HCT116 (cell line): ENCODE measurements around the gene MICAL3. TPM values are rescaled to one million over a fixed set of nuclear protein-coding genes. Genes with fewer than 3 reads are reported as not detected.

Experiments used
- ATAC-seq: fragments of 200-7000 bp; cut with Tn5 transposase; 2 replicates; pipeline ENCODE4 v1.9.1; 2020; ENCODE audit warnings: mild to moderate bottlenecking, moderate library complexity
- BruUV-seq: library from RNA; stranded (reverse); fragments of 400-500 nt; replicated peaks from 2 replicates; lab custom pipeline; 2021; lab: Mats Ljungman, UMichigan
- CTCF ChIA-PET: fragments of 300-600 bp; sonication (Branson Sonifier 250); formaldehyde crosslinking; loops from one replicate; lab custom pipeline; 2021; ENCODE audit warnings: antibody characterized with exemption; lab: Charles Lee
- POLR2A ChIA-PET: fragments of 300-600, 350-600 bp; sonication (Branson Sonifier 250); formaldehyde crosslinking; loops from one replicate; lab custom pipeline; 2021; ENCODE audit warnings: antibody characterized with exemption; lab: Charles Lee
- RAD21 ChIA-PET, 2 experiments: fragments of 300-600 bp; sonication (Branson Sonifier 250); formaldehyde crosslinking; loops; one replicate each; lab custom pipeline; 2023; ENCODE audit warnings: low total read pairs in 2 of 2; ENCODE audit not compliant: uncharacterized antibody in 2 of 2, unreplicated experiment in 2 of 2, low non-redundant PET in 1 of 2; lab: Charles Lee
- DNase-seq: peaks from one replicate; pipeline ENCODE4 v3.0.0-alpha.2; 2010; ENCODE audit warnings: low read depth, low spot score
- H2AFZ ChIP-seq: fragments of 200-600 bp; shearing (Covaris generic), sonication (generic); 2 replicates; pipeline ENCODE4 v1.6.1; 2017; ENCODE audit warnings: low read depth, mixed run types, mixed read lengths, antibody characterized with exemption, low read length; ENCODE audit not compliant: poor library complexity, severe bottlenecking
- H3K27ac ChIP-seq: 2 replicates; pipeline ENCODE4 v1.5.1; 2012; ENCODE audit warnings: low read depth, low read length
- H3K27me3 ChIP-seq: fragments of 200-600 bp; sonication (generic); 2 replicates; pipeline ENCODE4 v1.6.1; 2016; ENCODE audit warnings: mixed run types, low read length, mixed read lengths; ENCODE audit not compliant: insufficient read depth
- H3K36me3 ChIP-seq, 2 experiments: fragments of 200-500 bp in 1 of 2; fragments of 200-600 bp in 1 of 2; sonication (Bioruptor generic) in 1 of 2; sonication (generic) in 1 of 2; 2 replicates each; pipeline versions ENCODE4 v1.5.1 to v1.6.1; 2014 to 2016; ENCODE audit warnings: low read length in 2 of 2, inconsistent platforms in 1 of 2, mixed read lengths in 1 of 2, mixed run types in 1 of 2; ENCODE audit not compliant: insufficient read depth in 2 of 2, control insufficient read depth in 1 of 2
- H3K4me1 ChIP-seq, 2 experiments: fragments of 200-600 bp in 1 of 2; sonication (generic) in 1 of 2; 2 replicates each; pipeline versions ENCODE4 v1.5.1 to v1.6.1; 2012 to 2017; ENCODE audit warnings: low read length in 2 of 2, inconsistent platforms in 1 of 2, mild to moderate bottlenecking in 1 of 2, mixed read lengths in 1 of 2, mixed run types in 1 of 2, moderate library complexity in 1 of 2; ENCODE audit not compliant: insufficient read depth in 2 of 2, control insufficient read depth in 1 of 2
- H3K4me2 ChIP-seq: fragments of 200-600 bp; sonication (generic); 2 replicates; pipeline ENCODE4 v1.6.1; 2017; ENCODE audit warnings: mixed run types, low read length, mixed read lengths
- H3K4me3 ChIP-seq, 2 experiments: fragments of 200-600 bp in 1 of 2; sonication (generic) in 1 of 2; replicated peaks in 1 of 2; 2 replicates each; pipeline ENCODE4 v1.5.1; 2011 to 2016; ENCODE audit warnings: low read length in 2 of 2, control low read depth in 1 of 2, low read depth in 1 of 2, mild to moderate bottlenecking in 1 of 2, mixed read lengths in 1 of 2, mixed run types in 1 of 2
- H3K79me2 ChIP-seq: fragments of 200-600 bp; sonication (generic); 2 replicates; pipeline ENCODE4 v1.6.1; 2017; ENCODE audit warnings: mild to moderate bottlenecking, mixed run types, low read length, moderate library complexity, mixed read lengths; ENCODE audit not compliant: insufficient read depth
- H3K9ac ChIP-seq: fragments of 200-600 bp; sonication (generic); 2 replicates; pipeline ENCODE4 v1.6.1; 2016; ENCODE audit warnings: low read length, mixed read lengths
- H3K9me2 ChIP-seq: fragments of 200-600 bp; sonication (generic), shearing (Covaris generic); 2 replicates; pipeline ENCODE4 v1.6.1; 2017; ENCODE audit warnings: mixed run types, mild to moderate bottlenecking, moderate library complexity; ENCODE audit not compliant: insufficient read depth
- H3K9me3 ChIP-seq, 2 experiments: fragments of 200-500 bp in 1 of 2; fragments of 200-600 bp in 1 of 2; sonication (Bioruptor generic) in 1 of 2; sonication (generic) in 1 of 2; 2 replicates each; pipeline ENCODE4 v1.6.1; 2014 to 2017; ENCODE audit warnings: low read length in 2 of 2, mixed read lengths in 2 of 2, inconsistent platforms in 1 of 2, low read depth in 1 of 2, mild to moderate bottlenecking in 1 of 2, mixed run types in 1 of 2, moderate library complexity in 1 of 2; ENCODE audit not compliant: control insufficient read depth in 1 of 2, insufficient read depth in 1 of 2
- H4K20me1 ChIP-seq: fragments of 200-600 bp; sonication (generic), shearing (Covaris generic); 2 replicates; pipeline ENCODE4 v1.6.1; 2017; ENCODE audit warnings: mixed run types, mild to moderate bottlenecking, moderate library complexity; ENCODE audit not compliant: insufficient read depth
- CEBPB ChIP-seq: IDR thresholded peaks from 2 replicates; pipeline ENCODE4 v1.6.1; 2012; ENCODE audit warnings: low read depth
- CTCF ChIP-seq, 3 experiments: fragments of 200-600 bp in 1 of 3; sonication (generic) in 1 of 3; IDR thresholded peaks in 2 of 3; conservative IDR thresholded peaks in 1 of 3; 2 replicates each; pipeline ENCODE4 v1.5.1; 2012 to 2017; ENCODE audit warnings: low read depth in 2 of 3, low read length in 2 of 3, antibody characterized with exemption in 1 of 3, borderline replicate concordance in 1 of 3, control low read depth in 1 of 3, mild to moderate bottlenecking in 1 of 3, mixed read lengths in 1 of 3, mixed run types in 1 of 3, moderate library complexity in 1 of 3; ENCODE audit not compliant: insufficient read depth in 1 of 3
- ELF1 ChIP-seq: IDR thresholded peaks from 2 replicates; pipeline ENCODE4 v1.6.1; 2012; ENCODE audit warnings: low read depth, borderline replicate concordance
- EZH2 ChIP-seq: fragments of 200-600 bp; sonication (generic); IDR thresholded peaks from 2 replicates; pipeline ENCODE4 v1.6.1; 2017; ENCODE audit warnings: antibody characterized with exemption, mixed run types
- EZH2phosphoT487 ChIP-seq: fragments of 200-600 bp; IDR thresholded peaks from 2 replicates; pipeline ENCODE4 v1.6.1; 2018; ENCODE audit warnings: antibody characterized with exemption, borderline replicate concordance
- FOSL1 ChIP-seq: IDR thresholded peaks from 2 replicates; pipeline ENCODE4 v1.6.1; 2012; ENCODE audit warnings: low read depth
- JUND ChIP-seq: IDR thresholded peaks from 2 replicates; pipeline ENCODE4 v1.6.1; 2012
- MAX ChIP-seq: IDR thresholded peaks from 2 replicates; pipeline ENCODE4 v1.6.1; 2012
- POLR2AphosphoS5 ChIP-seq: IDR thresholded peaks from 2 replicates; pipeline ENCODE4 v1.6.1; 2011; ENCODE audit warnings: mild to moderate bottlenecking, low read depth, low read length, moderate library complexity
- RAD21 ChIP-seq: IDR thresholded peaks from 2 replicates; pipeline ENCODE4 v1.6.1; 2012; ENCODE audit warnings: low read depth, mild to moderate bottlenecking
- REST ChIP-seq: IDR thresholded peaks from 2 replicates; pipeline ENCODE4 v1.6.1; 2012; ENCODE audit warnings: low read depth
- SIN3A ChIP-seq: IDR thresholded peaks from 2 replicates; pipeline ENCODE4 v1.6.1; 2012; ENCODE audit warnings: low read depth
- SP1 ChIP-seq: IDR thresholded peaks from 2 replicates; pipeline ENCODE4 v1.6.1; 2012; ENCODE audit warnings: low read depth
- TCF7L2 ChIP-seq: IDR thresholded peaks from 2 replicates; pipeline ENCODE4 v1.7.0; 2011; ENCODE audit warnings: borderline replicate concordance, inconsistent platforms; ENCODE audit not compliant: insufficient read depth, insufficient read length; ENCODE audit errors: extremely low read depth
- ZBTB33 ChIP-seq: IDR thresholded peaks from 2 replicates; pipeline ENCODE4 v1.6.1; 2011; ENCODE audit warnings: mild to moderate bottlenecking, low read length, moderate library complexity; ENCODE audit not compliant: insufficient replicate concordance; ENCODE audit errors: extremely low read depth
- ZFX ChIP-seq: fragments of 450-650 bp; IDR thresholded peaks from 2 replicates; pipeline ENCODE4 v1.6.1; 2017
- ZNF274 ChIP-seq: fragments of 200-500 bp; sonication (Bioruptor generic); IDR thresholded peaks from 2 replicates; pipeline ENCODE4 v1.6.1; 2014; ENCODE audit warnings: mild to moderate bottlenecking, low read depth, low read length, inconsistent platforms
- intact Hi-C: fragments of 100-400 bp; cut with micrococcal nuclease; formaldehyde crosslinking; loops from 2 replicates; pipeline ENCODE4 v1.10.0; 2022
- total RNA-seq: library from RNA; stranded (reverse); gene quantifications from one replicate; pipeline ENCODE4 v1.2.1, GENCODE V29; 2021; ENCODE audit not compliant: unreplicated experiment

Gene MICAL3
- total RNA-seq, 1 experiment from 2014 or later = 30.8 TPM

- Histone ChIP-seq H3K36me3 (peaks cover 8 to 11% of the 10 kb centered on the region in 2 experiments; a peak in 3 of 4 replicates), H3K4me1 (no peaks in the 10 kb centered on the region)
- no peak for TF ChIP-seq ZFX
- no peak for TF ChIP-seq RAD21
- no peak for TF ChIP-seq POLR2AphosphoS5
- TF ChIP-seq EZH2phosphoT487 = no peak
- no peak for TF ChIP-seq FOSL1
- TF ChIP-seq SP1 = no peak
- no peak for TF ChIP-seq MAX
- no peak for TF ChIP-seq SIN3A
- no peak for TF ChIP-seq CEBPB
- no peak for TF ChIP-seq EZH2
- no peak for TF ChIP-seq ZBTB33
- TF ChIP-seq ELF1 = no peak
- TF ChIP-seq ZNF274 = no peak
- no peak for TF ChIP-seq JUND
- TF ChIP-seq TCF7L2 = no peak
- TF ChIP-seq CTCF (IDR thresholded peaks at IDR 0.05 in 2 of 3, conservative IDR thresholded peaks at IDR 0.05 in 1 of 3; ENCODE audit: borderline replicate concordance in 1 of 3, insufficient read depth in 1 of 3, low read depth in 2 of 3, low read length in 2 of 3) = no peak
- no peak for TF ChIP-seq REST
- TF ChIP-seq, all 23 proteins: peak for 0
- CTCF ChIA-PET = no interaction called here
- Histone ChIP-seq H3K9ac (no peak overlapping the region), H4K20me1 (no peaks in the 10 kb centered on the region), H3K4me2 (no peak overlapping the region), H3K9me2 (no peaks in the 10 kb centered on the region), H3K27ac (no peak overlapping the region), H3K4me3 (no peak overlapping the region), H2AFZ (no peak overlapping the region), H3K79me2 (no peaks in the 10 kb centered on the region), H3K9me3 (no peaks in the 10 kb centered on the region), H3K27me3 (no peaks in the 10 kb centered on the region)
- ATAC-seq (no peak), DNase-seq (no peak)
- RAD21 ChIA-PET = no interaction called here
- POLR2A ChIA-PET = no interaction called here
- intact Hi-C loops = no loop called here
- BruUV-seq = no TSS peak
These were observed 206.2 kb downstream of the MICAL3 start for GRCh38 chr22:17818180-17818579.
